Skin epidermis (tissue), 12 donors: ENCODE results near the gene PICK1.
A peak's percentile ranks its signal among the peaks of the same experiment; 100 is the strongest.

ENCODE experiments used
- H3K27ac ChIP-seq, 21 experiments: fragments of 200-600 bp; sonication (generic) in 11 of 21; one replicate each; pipeline ENCODE4 v1.5.0; 2020; ENCODE audit warnings: mild to moderate bottlenecking in 3 of 21, inconsistent platforms in 2 of 21, moderate library complexity in 2 of 21
- H3K4me3 ChIP-seq, 7 experiments: fragments of 200-600 bp; sonication (generic) in 2 of 7; one replicate each; pipeline ENCODE4 v1.5.0; 2020; ENCODE audit warnings: inconsistent platforms in 2 of 7, mild to moderate bottlenecking in 2 of 7, moderate library complexity in 1 of 7

Gene PICK1

DNA sequence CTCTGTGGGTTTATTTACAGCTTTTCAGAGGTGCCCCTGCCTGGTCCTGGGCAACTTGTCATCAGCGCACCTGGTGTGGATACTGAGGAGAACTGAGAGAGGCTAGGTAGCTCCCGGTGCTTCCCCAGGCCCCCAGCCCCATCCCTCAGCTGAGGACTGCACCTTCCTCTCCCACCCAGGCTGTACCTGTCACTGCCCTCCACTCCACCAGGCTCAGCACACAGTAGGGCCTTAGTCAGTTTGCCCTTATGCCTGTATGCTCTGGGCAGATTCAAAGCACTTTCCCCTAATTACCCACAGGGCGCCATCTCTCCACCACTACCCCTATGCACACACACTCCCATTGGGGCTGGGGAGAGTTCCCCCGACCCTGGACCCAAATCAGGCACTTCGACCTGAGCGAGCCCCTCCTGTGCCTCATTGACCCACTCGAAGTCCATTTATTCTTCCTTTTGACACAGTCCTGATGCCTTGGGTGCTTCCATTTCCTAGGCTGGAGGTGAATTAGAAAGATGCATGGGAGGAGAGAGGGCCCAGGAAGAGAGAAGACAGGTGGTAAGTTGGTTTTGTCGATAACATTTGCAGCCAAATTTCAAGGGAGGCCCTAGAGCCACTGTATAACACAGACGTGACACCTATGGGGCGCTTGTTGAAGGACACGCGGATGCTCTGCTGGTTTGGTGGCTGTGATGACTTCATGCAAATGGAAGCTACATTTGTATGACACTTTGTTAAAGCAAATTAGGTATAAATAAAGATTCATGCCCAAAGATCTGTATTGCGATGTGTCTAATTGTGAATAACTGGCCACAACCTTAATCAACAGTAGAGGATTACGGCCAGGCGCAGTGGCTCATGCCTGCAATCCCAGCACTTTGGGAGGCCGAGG lies 13.8 kb upstream of the PICK1 start:
- no peak overlapping the region for H3K4me3 ChIP-seq
- H3K27ac ChIP-seq, result peak overlapping the region in 1 of 21 experiments; percentile 3

DNA sequence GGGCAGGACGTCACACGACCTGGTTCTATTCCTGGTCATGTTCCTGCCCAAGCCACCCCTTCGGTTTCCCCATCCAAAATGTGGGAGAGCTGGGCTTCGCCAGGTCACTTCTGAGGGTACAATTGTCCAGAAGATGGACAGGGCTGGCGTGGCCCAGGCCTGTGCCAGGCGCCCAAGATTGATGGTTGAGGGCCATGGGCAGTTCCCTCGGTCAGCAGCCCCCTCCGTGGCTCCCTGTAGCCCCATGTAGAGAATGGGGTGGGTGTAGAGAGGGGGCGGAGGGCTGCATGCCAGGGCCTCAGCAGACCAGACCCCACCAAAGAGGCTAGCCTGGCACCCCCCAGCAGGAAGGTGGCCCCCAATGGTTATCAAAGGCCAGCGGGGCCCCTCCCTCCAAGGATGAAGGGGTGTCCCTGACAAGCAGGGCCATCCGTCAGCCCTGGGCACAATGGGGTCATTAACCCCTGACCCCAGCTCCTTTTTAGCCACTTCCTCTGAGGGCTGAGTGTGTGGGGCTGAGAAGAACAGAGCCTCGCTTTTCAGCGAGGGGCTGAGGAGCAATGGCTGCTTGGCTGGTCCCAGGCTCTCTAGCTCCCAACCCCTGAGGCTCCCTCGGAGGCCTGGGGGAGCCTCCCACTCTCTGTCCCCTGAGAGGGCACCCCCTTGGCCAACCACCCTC lies 11.0 kb upstream of the PICK1 start:
- no peak overlapping the region for H3K27ac ChIP-seq
- no peak overlapping the region for H3K4me3 ChIP-seq

DNA sequence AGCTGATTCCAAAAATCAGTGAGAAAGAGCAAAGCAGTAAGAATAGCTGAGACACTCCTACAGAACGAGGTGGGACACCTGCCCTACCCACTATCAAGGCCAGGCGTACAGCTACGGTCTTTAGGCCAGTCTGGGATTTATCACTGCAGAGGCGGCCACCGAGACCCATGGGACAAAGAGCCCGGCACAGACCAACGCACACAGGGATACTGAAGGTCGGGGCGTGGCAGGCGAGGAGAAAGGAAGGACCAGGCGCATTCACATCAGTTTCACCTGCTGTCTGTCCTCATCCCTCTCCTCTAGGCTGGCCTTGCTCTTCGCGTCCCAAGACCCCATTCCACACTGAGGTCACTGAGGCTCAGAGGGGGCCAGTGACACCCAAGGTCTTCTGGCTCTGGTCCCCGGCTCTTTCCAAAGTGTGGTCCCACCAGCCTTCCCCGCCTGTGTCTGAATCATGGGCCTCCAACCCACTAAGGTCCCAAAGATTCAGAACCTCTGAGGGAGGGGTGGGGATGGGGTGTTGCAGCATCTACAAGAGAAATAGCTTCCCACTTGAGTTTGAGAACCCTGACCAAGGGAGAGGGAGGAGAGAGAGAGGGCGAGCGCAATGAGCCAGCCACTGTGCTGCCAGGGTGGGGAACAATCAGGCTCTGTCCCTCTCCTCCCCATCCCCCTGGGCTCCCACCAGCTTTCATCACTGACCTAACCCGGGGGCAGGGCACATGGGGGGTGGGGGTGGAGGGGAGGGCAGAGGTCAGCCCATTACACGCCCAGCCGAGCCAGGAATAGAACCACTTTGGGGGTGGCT lies 7.2 kb upstream of the PICK1 start:
- Histone ChIP-seq H3K4me3 (no peak overlapping the region), H3K27ac (no peak overlapping the region)

DNA sequence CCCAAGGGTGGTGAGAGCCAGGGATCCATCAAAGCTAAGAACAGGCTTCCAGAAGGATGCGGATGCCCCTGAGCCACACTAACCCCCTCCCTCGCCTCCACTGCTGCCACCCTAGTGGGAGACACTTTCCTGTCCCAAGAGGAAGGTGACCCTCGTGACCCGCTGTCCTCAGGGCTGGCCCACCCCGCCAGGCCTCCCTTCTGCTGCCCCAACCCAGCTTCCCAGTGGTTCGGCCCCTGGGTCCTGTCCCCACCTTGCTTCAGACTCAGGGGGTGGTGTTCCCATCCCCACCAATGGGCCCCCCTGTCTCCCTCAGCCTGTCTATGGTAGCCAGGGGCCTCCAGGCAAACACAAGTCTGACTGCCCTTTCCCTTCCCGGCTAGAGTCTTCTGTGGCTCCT lies 6.5 kb upstream of the PICK1 start:
- H3K4me3 ChIP-seq, result no peak overlapping the region
- H3K27ac ChIP-seq, result no peak overlapping the region

DNA sequence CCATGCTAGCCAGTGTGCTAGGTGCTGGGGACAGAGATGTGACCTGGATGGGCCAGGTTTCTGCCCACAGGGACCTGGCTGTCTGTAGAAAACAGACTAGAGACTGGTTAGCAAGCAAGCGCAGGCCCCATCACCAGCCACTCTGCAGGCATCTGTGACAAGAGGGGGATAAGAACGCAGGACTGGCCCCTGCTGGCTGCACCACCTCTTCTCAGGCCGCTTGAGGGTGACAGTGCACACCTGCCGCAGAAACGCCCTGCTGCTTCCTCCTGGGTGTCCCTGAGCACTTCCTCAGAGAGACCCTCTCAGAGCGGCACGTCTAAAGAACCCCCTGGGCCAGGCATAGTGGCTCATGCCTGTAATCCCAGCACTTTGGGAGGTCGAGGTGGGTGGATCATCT lies 5.9 kb upstream of the PICK1 start:
- Histone ChIP-seq H3K27ac (no peak overlapping the region), H3K4me3 (no peak overlapping the region)

DNA sequence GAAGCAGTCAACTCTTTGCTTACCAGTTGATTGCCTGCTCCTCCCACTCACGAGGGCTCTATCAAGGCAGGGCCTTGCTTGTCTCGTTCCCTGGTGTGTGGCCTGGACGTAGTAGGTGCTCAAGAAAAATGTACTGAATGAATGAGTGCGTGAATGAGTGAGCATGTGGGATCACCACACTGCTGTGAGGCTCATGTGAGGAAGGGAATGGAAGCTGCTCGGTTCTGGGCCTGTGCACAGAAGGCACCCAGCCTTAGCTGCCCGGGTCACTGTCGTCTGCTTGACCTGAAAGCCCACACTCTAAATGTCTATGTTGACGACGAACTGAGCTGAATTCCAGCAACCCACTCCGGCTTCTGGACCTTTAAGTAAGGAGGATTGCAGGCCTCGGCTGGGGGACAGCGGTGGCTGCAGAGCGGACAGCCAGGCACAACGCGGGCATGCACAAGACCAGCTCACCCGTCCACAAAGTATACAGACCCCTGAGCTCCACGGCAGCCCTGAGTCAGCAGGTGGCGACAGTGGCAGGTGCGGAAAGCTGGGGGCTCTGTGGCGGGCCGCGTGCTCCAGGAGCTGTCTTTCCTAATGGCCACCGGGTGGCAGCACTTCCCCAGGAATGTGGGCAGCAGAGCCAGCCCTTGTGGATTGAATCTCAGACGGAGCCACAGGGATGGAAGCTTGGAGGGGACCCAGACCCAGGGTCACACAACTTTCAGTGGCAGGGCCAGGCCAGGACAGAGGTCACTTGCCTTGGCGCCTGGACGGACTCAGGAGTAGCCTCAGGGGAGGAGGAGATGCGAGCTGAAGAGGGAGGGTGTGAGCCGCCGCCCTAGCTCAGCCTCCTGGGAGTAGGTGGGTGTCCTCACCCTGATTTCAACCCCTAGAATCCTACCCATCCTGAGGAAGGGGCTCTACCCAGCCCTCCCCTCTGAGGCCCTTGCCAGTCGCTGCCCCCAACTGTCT lies 5.0 kb upstream of the PICK1 start:
- H3K4me3 ChIP-seq, result no peak overlapping the region
- no peak overlapping the region for H3K27ac ChIP-seq

DNA sequence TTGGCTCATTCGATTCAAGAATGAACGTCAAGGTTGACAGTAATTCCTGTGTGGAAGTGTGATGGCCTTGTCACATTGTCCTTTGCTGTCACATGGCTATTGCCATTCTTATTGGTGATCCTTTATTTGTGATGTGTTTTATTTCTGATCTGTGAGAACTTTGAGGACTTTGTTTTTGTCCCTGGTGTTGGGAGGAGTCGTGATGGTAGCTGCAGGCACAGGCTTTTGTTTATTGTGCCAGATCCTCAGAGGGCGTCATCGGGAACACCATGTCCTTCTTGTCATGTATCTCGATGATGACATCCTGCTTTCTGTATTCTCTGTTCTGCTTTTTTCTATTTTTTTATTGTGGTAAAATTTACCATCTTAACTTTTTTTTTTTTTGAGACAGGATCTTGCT lies 5.6 kb downstream of the PICK1 start:
- peak overlapping the region in 1 of 21 experiments; percentile 43 for H3K27ac ChIP-seq
- no peak overlapping the region for H3K4me3 ChIP-seq

DNA sequence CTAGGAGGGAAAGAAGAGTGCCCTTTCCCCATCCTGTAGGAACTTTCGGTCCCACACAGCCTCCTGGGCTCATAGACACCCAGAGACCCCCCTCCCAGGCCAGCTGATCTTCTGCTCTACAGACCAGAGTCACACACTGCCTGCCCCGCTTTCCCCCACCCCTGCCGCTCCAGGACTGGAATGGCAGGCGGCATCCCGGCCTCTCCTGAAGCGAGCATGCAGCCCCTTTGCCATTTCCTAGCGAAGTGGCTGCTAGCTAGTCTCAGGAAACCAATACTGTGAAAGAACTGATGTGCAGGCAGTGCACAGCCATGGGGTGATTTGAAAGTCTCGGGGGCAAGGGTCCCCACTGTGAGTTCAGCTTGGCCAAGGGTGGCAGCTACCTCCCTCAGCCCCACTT lies 8.3 kb downstream of the PICK1 start:
- Histone ChIP-seq H3K4me3 (no peak overlapping the region), H3K27ac (no peak overlapping the region)

DNA sequence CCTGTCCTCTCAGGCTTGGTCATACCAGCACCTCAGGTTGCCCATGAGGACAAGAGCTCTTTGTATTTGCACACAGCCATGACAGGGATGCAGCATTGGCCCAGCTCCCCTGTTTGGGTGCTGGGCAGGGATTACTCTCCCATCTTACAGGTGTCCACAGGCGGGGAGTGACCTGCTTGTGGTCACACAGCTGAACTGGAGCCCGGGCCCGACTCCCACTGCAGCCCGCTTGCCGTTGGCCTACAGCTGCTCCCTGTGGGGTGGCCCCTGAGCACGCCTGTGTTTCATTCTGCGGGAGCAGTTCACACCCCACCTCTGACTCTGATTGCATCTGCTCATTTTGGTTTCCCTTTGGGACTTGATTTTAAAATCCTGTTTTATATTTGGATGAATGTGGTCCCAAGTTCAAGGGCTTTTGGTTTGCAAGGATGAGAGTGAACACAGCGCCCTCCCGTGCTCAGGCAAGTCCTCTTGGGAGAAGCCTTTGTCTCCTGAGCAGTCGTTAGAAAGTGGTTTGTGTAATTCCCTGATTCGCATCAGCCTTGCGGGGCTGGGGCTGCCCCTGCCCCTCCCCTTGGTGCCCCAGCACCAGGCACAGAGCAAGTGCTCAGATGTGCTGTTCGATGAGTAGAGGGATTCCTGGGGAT lies 9.3 kb downstream of the PICK1 start:
- H3K4me3 ChIP-seq, result no peak overlapping the region
- no peak overlapping the region for H3K27ac ChIP-seq

DNA sequence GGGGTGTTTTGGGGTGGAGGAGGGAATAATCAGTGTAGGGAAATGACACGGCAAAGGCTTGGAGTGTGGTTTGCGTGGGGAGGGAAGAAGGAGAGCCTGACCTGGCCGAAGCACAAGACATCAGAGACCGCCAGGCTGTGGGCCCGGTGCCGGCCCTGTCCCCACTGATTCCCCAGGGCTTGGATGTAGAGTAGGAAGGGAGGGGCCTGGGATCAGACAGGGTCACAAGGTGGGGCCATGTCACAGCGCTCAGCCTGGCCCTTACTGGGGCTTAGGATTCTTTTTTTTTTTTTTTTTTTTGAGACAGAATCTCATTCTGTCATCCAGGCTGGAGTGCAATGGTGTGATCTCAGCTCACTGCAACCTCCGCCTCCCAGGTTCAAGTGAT lies 9.8 kb downstream of the PICK1 start:
- H3K4me3 ChIP-seq, result no peak overlapping the region
- no peak overlapping the region for H3K27ac ChIP-seq

DNA sequence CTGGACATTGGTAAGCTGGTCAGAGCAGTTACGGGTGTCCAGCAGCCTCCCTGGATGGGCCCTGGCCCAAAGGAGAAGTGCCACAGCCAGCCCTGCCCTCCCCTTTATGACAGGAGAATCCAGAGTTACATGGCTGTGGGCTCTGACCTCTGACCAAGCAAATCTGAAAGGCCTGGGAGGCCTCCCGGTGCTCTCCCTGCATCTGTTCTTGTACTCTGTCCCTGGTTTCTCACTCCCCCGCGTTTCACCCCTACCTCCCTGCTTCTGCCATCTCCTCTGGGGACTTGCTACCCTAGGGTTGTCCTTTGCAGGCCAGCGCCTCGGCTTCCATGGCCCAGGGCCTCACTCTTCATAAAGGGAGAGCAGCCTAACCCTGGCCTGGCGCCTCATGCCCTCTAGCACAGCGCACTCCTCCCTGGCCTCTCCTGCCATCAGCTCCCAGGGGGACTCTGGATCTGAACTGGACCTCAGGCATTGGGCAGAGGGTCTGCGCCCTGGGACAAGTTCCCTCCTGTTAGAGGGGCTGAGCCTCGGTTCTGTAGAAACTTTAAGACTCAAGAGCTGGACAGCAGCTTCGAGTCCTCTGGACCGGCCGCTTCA lies 10.7 kb downstream of the PICK1 start:
- Histone ChIP-seq H3K27ac (peak overlapping the region in 1 of 21 experiments; percentile 67), H3K4me3 (no peak overlapping the region)

DNA sequence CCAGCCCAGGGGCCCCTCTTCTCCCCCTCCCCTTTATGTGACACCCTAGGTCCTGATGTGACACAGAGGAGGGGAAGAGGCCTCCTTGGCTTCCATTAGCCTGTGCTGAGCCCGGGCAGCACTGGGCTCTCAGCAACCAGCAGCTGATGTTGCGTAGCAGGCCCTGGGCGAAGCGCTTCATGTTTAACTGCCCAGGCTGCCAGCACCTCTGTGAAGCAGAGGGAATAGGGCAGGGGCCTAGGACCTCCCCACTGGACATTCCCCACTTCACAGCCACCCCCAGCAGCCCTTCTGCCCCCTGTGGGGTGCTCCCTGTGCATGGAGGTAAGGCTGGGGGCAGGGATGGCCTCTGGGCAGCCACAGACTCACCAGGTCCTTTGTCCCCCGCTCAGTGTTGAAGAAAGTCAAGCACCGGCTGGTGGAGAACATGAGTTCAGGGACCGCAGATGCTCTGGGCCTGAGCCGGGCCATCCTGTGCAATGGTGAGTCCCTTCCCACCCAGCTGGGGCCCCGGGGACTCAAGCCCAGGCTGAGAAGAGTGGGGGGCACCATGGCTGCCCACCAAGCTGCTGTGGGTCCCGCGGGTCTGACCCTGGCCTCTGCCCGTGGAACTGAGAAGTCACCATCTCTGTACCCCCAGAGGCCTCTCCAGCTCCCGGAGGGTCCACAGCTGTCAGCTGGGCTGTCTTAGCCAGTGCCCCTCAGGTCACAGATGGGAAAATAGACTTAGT lies 11.6 kb downstream of the PICK1 start:
- peak overlapping the region in 3 of 21 experiments; percentile 40 to 67 (median 60) for H3K27ac ChIP-seq
- H3K4me3 ChIP-seq, result no peak overlapping the region

DNA sequence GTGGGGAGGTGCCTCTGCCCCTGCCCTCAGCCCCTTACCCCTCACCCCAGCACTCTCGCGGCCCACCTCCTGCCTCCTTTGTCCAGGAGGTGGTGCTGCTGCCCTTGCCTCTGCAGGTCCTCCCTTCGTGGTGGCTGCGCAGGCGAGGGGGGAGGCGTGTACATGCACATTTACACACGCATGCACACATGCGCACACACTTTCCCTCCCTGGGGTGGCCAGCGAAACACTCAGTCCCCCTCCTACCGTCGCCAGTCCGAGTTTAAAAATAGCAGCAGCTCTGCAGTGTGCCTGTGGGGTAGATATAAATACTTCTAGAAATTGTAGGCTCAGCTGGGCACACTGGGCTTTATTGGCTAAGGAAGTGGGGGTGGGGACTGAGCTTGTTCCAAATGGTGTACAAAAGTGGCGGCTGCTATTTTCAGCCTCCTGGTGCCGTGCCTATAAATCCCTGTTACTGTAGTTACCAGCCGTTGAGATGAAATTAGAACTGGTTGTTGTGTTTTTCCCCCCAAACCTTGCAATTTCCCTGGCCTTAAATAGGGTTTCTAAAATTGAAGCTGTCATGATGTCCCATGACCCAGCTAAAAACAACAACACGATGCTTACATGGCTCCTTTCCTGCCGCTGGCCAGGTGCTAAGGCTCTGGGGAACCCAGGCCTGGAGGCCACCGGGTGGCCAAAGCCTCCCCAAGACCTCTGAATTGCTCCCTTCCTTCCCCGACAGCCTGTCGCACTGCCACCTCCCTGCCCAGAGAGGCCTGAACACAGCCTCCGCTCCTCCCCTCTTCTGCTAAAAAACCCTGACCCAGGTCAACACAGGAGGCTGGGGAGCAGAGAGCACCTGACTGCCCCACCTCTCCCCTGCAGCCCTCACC lies 12.4 kb downstream of the PICK1 start:
- Histone ChIP-seq H3K4me3 (no peak overlapping the region), H3K27ac (peak overlapping the region in 6 of 21 experiments; percentile 14 to 67 (median 36))

DNA sequence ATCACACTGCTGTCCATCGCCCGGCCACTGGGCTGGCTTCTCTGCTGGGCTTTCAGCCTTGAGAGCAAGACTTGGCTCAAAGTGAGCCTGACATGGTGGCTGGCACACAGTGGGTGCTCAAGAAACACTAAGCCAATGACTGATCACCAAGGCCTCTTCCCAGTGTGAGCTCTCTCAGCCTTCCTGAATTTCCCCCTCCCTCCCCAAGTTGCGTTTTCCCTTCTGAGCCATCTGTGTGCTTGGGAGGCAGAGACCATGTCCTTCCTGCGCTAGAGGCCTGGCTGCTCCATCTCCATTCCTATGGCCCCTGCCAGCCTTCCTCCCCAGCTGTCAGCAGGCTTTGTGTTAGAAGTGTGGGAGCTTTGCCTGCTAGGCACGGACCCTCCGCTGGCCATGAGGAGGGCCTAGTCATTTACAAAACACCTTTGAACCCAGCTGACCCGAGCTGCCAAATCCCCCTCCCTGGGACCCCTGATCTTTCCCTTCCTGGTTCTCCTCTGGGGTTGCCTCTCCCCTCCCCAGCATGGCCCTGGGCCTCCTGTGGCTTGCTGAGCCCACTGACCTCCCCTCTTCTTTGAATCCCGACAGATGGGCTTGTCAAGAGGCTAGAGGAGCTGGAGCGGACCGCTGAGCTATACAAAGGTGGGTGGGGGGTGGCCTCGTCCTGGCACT lies 13.2 kb downstream of the PICK1 start:
- H3K4me3 ChIP-seq, result no peak overlapping the region
- H3K27ac ChIP-seq, result peak overlapping the region in 5 of 21 experiments; percentile 14 to 63 (median 31)

DNA sequence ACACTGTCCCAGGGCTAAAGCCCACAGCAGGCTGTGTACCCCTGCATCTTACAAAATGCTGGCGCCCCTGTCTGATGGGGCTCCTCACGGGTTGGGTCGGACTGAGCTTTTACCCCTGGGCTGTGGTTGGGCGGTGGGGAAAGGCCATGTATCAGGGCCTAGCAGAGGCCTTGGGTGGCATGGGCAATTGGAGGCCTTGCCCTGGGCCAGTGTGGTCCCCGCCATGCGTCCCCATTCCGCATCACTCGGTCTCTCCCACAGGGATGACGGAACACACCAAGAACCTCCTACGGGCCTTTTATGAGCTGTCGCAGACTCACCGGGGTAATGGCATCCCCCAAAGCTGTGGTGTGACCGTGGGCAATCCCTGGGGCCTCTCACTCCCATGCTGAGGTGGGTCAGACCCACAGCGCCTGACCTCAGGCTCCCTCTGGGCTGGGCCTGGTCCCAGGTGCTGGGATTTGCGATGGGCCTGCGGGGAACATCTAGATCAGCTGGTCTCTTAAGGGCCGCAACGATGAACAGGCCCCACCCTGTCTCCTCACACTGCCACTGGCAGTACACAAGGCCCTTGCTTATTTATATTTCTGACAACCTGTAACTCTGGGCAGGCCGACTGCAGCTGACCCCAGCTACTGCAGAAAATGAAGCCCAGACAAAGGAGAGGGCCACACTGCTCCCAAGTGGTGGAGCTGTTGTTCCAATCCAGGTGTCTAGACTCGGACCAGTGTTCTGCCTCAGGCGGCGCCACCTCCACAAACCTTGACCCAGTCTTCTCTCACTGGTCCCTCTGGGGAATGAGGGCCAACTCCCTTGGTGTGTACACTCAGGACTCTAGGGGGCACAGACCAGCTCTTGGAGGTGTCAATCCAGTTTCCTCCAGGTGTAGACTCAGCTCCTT lies 14.5 kb downstream of the PICK1 start:
- no peak overlapping the region for H3K27ac ChIP-seq
- no peak overlapping the region for H3K4me3 ChIP-seq
